ENCODE data around the gene PLK2. TPM values are rescaled to one million over a fixed set of nuclear protein-coding genes. Genes with fewer than 3 reads are reported as not detected.
A peak's percentile ranks its signal among the peaks of the same experiment; 100 is the strongest.

Gene PLK2
- total and polyA plus RNA-seq, 2 experiments from 2014 or later: 98.0 to 183 TPM

DNA sequence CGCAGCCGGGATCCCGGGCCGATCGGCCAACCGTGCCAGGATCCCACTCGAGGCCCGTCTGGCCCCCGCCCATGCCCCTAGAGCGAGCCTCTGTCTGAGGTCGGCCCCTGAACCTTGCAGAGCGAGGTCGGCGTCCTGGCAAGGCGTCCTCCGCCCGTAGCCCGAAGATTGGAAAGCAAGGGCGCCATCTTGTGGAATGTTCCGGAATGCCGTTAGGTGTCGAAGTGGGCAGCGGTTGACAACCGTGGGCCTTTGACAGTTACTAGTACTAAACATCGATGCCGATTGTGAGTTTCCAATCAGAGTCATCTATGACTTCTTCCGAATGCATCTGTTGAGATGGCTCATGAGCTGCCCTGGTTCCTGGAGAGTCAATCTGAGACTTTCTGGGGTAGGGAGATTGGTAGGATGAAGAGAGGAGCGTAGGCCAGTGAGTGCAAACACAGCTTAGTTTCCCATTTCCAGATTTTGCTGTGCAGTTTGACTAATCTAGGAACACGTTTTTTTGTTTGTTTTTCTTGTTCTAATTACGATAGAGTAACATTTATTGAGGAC lies 923 bp upstream of the PLK2 start:
- H3K9me2 ChIP-seq (replicated peaks; ENCODE audit: insufficient read depth): no peaks in the 10 kb centered on the region
- no peaks in the 10 kb centered on the region for H3K27me3 ChIP-seq
- H3K9me3 ChIP-seq (ENCODE audit: low read depth): no peaks in the 10 kb centered on the region
- peak overlapping the region; percentile 92 for H3K4me2 ChIP-seq
- peak overlapping the region; percentile 79 for H2AFZ ChIP-seq
- H3K4me1 ChIP-seq (ENCODE audit: insufficient read depth): peaks cover 3% of the 10 kb centered on the region
- TF ChIP-seq EZH2phosphoT487 (IDR thresholded peaks at IDR 0.05; ENCODE audit: low read depth, severe bottlenecking, unreplicated experiment): no peak
- TF ChIP-seq, protein P1, sequence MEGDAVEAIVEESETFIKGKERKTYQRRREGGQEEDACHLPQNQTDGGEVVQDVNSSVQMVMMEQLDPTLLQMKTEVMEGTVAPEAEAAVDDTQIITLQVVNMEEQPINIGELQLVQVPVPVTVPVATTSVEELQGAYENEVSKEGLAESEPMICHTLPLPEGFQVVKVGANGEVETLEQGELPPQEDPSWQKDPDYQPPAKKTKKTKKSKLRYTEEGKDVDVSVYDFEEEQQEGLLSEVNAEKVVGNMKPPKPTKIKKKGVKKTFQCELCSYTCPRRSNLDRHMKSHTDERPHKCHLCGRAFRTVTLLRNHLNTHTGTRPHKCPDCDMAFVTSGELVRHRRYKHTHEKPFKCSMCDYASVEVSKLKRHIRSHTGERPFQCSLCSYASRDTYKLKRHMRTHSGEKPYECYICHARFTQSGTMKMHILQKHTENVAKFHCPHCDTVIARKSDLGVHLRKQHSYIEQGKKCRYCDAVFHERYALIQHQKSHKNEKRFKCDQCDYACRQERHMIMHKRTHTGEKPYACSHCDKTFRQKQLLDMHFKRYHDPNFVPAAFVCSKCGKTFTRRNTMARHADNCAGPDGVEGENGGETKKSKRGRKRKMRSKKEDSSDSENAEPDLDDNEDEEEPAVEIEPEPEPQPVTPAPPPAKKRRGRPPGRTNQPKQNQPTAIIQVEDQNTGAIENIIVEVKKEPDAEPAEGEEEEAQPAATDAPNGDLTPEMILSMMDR (IDR thresholded peaks at IDR 0.05; ENCODE audit: poor library complexity): peak; percentile 87
- DNase-seq (ENCODE audit: low spot score): peak; percentile 94
- peaks cover 28% of the 10 kb centered on the region for H4K20me1 ChIP-seq (ENCODE audit: insufficient read depth, poor library complexity, severe bottlenecking)
- peak overlapping the region; percentile 98 for H3K27ac ChIP-seq
- H3K36me3 ChIP-seq (replicated peaks; ENCODE audit: insufficient read depth, low read depth): peaks cover 6% of the 10 kb centered on the region
- 7% methylated on average over 30 of the region's 30 CpGs for WGBS (ENCODE audit: low lambda C conversion rate, missing lambda C conversion rate)
- peak overlapping the region; percentile 29 for H3K4me3 ChIP-seq
- peaks cover 40% of the 10 kb centered on the region for H3K79me2 ChIP-seq

DNA sequence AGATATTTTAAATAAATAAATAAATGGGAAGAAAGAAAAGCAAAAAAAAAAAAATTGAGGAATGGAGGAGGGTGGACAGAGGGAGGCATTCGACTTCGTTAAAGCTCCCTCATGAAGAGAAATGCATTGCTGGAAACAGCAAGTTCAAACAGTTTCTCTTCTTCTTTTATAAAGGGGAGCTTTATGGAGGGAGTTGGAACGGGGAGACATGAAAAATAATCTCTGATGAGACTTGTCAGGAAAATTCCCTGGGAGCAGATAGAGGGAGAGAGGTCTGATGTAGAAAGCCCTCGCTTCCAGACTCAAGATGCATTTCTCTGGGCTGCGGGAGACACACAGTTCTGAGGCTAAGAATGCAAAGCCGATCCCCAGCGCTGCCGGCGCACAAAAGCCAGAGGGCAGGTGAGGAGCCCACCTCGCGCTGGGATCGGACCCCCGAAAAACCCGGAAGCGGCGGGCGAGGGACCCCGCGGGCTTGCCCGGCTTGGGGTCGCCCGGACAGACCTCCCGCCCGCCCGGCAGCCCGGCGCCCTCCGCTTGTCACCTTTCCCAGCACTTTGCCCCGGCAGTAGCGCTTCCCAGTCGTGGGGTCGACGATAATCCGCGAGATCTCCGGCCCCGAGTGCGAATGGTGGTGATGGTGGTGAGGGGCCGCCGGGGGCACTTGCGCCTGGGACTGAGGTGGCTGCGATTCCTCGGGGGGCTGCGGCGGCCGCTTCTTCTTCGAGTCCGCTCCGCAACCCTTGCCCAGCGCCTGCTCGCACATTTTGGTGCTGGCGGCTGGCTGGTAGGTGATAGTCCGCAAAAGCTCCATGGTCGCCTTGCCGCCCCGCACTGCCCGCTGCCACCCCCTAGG lies 512 bp downstream of the PLK2 start:
- peaks cover 12% of the 10 kb centered on the region for H3K36me3 ChIP-seq (replicated peaks; ENCODE audit: insufficient read depth, low read depth)
- peak overlapping the region; percentile 17 for H2AFZ ChIP-seq
- H3K9me2 ChIP-seq (replicated peaks; ENCODE audit: insufficient read depth): no peaks in the 10 kb centered on the region
- H3K4me1 ChIP-seq (ENCODE audit: insufficient read depth): peaks cover 16% of the 10 kb centered on the region
- TF ChIP-seq, protein P1 (IDR thresholded peaks at IDR 0.05; ENCODE audit: poor library complexity): no peak
- no peak for TF ChIP-seq EZH2 (IDR thresholded peaks at IDR 0.05; ENCODE audit: borderline replicate concordance)
- TF ChIP-seq EZH2phosphoT487 (IDR thresholded peaks at IDR 0.05; ENCODE audit: low read depth, severe bottlenecking, unreplicated experiment): no peak
- H4K20me1 ChIP-seq (ENCODE audit: insufficient read depth, poor library complexity, severe bottlenecking): peaks cover 42% of the 10 kb centered on the region
- no peaks in the 10 kb centered on the region for H3K27me3 ChIP-seq
- peak overlapping the region; percentile 98 for H3K27ac ChIP-seq
- peaks cover 52% of the 10 kb centered on the region for H3K79me2 ChIP-seq
- WGBS (ENCODE audit: low lambda C conversion rate, missing lambda C conversion rate): 1% methylated on average over 51 of the region's 57 CpGs
- peak; percentile 64 for DNase-seq (ENCODE audit: low spot score)
- H3K4me3 ChIP-seq: peak overlapping the region; percentile 85
- peak overlapping the region; percentile 92 for H3K4me2 ChIP-seq
- no peaks in the 10 kb centered on the region for H3K9me3 ChIP-seq (ENCODE audit: low read depth)

DNA sequence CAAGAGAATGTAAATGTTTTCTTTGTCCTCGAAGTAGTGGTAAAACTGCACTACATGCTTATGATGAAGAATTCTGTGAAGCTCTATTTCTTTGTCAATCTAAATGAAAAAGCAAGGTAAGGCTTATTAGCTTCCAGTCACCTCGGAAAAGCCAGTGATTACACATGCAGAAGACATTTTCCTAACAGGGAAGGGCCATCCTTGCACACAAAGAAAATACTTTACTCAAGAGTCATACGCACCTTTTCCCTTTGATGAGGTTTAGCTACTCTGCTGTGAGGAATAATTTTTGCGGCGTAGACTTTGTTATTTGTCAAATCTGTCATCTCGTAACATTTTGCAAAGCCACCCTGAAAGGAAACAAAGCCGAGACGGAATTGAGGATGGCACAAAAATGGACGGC lies 1.1 kb downstream of the PLK2 start:
- peak; percentile 30 for DNase-seq (ENCODE audit: low spot score)
- peak overlapping the region; percentile 16 for H2AFZ ChIP-seq
- H3K4me1 ChIP-seq (ENCODE audit: insufficient read depth): peaks cover 17% of the 10 kb centered on the region
- H3K27ac ChIP-seq: peak overlapping the region; percentile 98
- no peaks in the 10 kb centered on the region for H3K27me3 ChIP-seq
- WGBS (ENCODE audit: low lambda C conversion rate, missing lambda C conversion rate): 5% methylated on average over 9 of the region's 9 CpGs
- no peaks in the 10 kb centered on the region for H3K9me2 ChIP-seq (replicated peaks; ENCODE audit: insufficient read depth)
- peaks cover 59% of the 10 kb centered on the region for H3K79me2 ChIP-seq
- TF ChIP-seq, protein P1 (IDR thresholded peaks at IDR 0.05; ENCODE audit: poor library complexity): no peak
- H3K36me3 ChIP-seq (replicated peaks; ENCODE audit: insufficient read depth, low read depth): peaks cover 12% of the 10 kb centered on the region
- peak overlapping the region; percentile 85 for H3K4me3 ChIP-seq
- H3K4me2 ChIP-seq: peak overlapping the region; percentile 92
- peaks cover 48% of the 10 kb centered on the region for H4K20me1 ChIP-seq (ENCODE audit: insufficient read depth, poor library complexity, severe bottlenecking)
- H3K9me3 ChIP-seq (ENCODE audit: low read depth): no peaks in the 10 kb centered on the region

All from hepatocyte (in vitro differentiated cells).